ENCODE measurements around the gene MAST4.
"Not testable (repeated sequence)": the region's sequence is repeated elsewhere in the genome, so short reads cannot be mapped to it uniquely, and the experiment has no call there.

MAST4 gene

DNA sequence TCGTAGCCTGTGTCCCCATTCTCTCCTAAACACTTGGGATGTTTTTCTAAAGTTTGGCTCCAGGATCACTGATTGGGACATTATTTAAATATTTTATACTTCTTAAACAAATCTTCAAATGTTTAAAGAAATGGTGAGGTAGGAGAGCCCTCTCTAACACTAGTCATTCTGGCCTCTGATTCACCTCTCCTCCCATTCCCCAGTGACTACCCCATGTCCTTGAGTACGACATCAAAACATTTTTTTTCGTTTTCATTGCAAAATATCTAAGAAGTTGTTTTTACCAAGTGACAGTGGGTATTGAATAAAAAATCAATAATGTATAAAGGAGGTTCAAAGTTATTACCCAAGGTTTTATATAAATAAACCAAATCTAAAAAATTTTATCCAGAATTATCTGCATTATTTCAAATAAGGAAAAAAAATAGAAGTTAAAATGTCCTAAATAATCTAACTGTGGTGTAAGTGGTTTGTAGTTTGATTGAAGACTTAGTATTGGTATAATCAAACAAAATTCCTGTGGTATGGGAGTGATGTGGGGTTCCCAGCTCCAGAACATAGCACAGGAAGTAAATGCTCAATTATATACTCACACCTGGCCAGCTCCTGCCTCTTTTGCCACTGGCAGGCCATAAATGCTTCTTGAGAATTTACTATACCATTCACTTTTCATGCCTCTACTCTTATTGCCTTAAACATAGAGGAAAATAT, 51.1 kb downstream of the MAST4 start:
- DNase-seq, result no peak

GRCh38 chr5:66652818-66653217, 56.6 kb downstream of the MAST4 start:
- no peak for DNase-seq

DNA sequence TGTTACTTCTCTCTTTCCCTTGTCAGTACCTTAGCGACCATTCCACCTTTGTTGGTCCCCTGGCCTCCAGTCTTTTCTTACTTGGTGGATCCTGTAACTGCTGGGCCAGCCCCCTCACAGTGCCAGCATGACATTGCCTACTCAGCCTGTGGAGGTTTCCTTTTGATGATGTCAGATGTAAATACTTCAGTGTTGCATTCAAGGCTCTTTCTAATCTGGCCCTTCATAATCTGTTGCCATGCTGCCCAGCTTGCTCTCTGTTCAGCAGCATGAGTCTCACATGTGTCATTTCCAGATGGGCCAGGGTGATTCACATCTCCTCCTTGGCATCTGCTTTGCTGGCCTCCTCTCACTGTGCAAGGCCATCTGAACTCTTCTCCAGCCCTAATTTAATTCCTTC, 57.1 kb downstream of the MAST4 start:
- DNase-seq, result no peak

DNA sequence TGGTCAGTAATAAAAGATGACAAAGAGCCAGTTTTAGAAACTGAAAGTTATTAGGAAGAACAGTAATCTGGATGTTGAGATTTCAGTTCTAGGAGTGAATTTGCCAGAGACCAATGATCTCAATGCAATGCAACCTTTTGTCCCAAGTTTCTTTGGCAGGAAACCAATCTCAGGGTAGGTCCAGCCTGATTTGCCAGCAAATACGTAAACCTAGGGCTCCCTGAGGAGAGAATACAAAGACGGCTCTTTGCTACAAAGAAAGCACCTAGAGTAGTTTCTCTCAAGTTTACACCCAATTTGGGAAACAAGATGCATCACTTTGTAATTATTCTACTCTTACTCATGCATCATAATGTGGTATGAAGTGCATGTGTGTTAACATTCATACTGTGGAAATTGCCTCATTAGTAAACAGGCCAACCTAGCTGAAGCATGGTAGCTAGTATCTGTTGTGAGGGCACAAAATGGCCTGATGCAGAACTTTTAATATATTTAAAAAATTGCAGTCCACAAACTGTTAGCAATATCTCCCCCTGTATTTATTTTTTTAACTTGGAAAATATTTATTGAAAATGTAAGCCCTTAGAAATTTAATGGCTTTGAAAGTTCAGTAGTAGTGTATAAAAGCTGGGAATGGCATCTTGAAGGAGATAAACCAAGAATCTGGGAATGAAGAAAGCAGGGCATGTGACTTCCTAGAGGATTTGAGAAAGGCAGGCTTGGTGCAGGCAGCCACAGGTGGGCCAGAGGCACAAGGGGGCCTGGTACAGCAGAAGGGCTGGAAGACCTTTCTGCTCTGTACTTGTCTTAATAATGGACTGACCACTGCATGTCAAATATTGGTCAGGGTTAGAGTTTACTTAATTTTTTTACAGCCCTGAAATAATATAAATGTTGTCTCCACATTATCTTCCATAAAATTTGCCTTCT, 59.5 kb downstream of the MAST4 start:
- DNase-seq, result no peak

DNA sequence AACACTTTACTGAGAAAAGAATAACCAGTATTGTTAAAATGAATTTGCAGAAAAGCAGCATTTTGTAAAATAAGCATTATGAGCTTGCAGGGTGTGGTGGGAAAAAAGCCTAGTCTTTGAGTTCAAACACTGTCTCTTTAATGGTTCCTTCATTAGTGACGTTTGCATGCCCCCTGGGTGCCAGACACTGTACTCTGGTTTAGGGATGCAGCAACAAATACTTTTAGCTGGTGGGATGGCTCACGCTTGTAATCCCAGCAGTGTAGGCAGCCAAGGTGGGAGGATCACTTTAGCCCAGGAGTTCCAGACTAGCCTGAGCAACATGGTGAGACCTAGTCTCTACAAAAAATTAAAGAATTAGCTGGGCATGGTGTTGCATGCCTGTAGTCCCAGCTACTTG, 62.3 kb downstream of the MAST4 start:
- DNase-seq, result no peak

- no peak for DNase-seq
These were observed 63.6 kb downstream of the MAST4 start for GRCh38 chr5:66659780-66660179.

GRCh38 chr5:66660396-66660795, 64.2 kb downstream of the MAST4 start:
- DNase-seq, result no peak

- no peak for DNase-seq
These were observed 65.0 kb downstream of the MAST4 start for GRCh38 chr5:66661149-66661548.

DNA sequence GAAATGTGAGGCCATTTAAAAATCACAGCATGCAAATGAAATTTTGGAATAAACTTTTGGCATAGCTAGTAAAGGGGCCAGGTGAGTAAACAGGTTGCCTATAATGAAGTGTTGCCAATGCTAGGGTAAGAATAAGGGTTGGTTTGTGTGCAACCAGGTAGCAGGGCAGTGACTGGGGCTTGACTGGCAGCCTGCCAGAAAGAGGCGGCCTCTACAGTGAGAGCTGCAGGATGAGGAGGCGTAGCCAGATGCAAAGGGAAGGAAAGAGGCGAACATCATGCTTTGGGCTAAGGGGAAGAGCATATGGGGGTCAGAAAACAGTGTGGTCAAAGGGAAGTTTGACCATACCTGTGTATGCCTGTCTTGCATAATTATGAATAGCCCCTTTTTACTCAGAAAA, 70.6 kb downstream of the MAST4 start:
- DNase-seq, result no peak

DNA sequence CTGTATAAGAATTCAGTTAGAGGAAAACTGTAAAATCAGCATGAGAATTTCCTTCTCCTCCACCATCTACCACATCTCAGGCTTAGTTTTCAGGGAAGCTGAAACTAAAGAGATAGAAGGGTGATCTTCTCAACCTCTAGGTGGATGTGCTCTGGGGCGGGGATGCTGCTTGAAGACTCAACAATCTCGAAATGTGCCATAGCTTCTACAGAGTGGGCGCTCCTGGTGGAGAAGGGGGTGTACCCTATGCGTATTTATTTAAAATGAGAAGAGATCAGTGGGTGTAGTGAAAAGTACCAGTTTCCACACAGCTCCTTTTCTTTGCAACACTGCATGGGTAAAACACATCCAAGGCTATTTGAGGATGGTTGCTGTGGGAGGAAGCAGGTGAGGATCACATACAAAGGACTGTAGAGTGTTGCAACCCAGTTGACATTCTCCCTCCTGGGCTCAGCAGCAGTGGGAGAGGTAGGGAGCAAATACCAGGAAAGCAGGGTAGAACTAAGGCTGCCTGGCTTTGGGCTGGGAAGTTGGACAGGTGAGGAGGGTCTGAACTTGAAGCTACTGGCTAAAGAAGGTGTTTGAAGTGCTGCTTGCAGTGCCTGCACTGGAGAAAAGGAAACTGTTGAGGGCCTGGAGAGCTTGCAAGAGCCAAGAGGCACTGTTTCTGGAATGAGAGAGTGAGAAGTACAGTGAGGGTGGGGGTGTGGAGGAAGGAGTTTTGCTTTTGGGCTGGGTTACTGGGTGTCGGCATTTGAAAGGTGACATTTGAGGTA, 73.1 kb downstream of the MAST4 start:
- no peak for DNase-seq

DNA sequence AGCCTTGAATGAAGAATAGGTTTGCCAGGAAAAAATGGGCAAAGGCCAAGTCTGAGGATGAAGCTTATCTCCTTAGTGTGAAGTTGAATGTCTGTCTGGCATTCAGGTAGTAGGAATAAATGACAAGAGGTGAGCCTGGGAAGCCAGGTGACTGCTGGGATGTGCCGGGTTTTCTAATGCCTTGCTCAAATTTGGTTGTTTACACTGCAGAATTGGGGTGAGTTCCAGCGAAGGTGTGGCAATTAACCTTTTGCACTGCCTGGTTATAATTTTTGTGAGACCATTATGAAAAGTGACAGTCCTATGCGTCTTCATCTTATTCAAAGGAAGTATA, 73.6 kb downstream of the MAST4 start:
- DNase-seq, result no peak

DNA sequence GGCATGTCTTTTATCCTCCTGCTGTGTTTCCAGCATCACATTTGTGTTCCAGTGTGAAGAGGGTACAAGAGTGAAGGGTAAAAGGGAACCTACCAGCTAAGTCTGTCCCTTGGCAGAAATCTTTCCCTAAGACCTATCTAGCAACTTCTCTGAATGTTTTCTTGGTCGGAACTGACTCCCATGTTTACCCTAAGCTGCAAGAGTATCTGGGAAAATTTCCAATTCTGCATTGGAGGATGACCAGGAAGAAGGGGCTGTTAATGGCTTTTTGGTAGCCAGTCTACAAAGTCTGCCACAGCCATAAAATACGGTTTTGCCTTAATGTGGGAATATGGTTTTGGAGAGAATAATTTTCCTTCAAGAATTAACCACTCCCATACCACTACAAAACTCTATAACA, 75.1 kb downstream of the MAST4 start:
- DNase-seq, result no peak

GRCh38 chr5:66674802-66675201, 78.6 kb downstream of the MAST4 start:
- DNase-seq, result no peak

DNA sequence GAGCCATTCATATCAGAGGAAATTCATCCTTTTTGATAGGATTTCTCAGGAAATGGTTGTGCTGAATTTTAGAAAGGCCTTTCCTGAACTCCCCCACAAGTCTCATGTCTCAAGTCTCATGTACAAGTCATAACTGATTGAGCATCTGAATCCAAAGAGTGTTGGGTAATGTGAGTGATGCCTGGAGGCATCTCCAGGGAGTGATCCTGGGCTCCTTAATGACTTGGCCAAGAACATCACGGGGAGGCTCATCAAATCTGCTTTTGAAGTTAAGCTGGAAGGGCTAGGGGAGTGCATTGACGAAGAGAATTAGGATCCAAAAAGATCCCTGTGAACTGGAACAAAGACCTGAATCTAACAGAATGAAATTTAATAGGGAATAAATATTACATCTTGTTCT, 79.2 kb downstream of the MAST4 start:
- DNase-seq, result no peak

- DNase-seq, result no peak
These were observed 84.0 kb downstream of the MAST4 start for GRCh38 chr5:66680221-66680620.

DNA sequence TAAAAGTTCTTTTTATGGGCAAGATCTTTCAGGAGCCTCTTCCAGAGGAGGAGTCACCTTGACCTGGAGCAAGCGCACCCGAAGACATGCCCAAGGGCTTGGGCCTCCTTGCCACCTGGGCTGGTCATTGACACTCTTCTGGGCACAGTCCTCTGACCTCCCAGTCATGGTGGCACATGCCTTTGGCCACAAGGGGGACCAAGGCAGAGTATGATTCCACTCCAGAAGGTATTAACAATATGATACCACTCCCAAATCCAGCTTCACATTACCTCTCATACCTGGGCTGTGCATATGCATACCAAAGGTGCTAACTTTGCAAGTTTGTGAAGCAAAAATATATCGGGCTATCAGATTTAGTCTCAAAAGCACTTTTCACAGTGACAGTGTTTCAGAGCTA, 84.6 kb downstream of the MAST4 start:
- DNase-seq, result no peak

- no peak for DNase-seq
These were observed 88.5 kb downstream of the MAST4 start for GRCh38 chr5:66684663-66685062.

DNA sequence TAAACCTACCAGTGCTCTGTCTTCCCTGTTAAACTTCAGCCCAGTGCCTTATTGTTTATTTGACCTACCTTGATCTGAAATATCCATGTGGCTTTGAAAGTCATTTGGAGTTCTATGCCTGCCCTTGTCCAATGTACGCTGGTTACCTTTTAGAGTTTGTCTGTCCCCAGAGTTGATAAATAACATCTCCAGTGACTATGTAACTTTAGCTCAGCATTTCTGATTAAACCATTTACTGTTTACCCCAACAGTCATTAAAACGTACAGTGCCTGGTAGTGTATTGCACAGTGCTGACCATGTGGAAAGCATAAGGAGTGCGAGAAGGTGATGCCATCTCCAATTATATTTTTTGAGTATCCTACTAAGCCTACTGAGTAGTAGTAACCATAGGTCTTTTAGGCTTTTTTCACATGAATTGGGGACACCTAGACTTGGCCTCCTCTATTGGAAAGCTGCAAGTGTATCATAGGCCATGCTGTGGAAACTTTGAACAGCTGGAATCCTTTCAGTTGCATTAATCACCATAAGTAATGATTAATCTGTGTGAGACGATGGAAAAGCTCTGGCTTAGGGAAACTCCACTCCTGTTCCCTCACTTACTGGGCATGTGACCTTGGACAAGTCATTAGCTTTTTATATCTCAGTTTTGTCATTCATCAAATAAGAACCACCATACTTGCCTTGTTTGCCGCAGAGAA, 93.5 kb downstream of the MAST4 start:
- no peak for DNase-seq

GRCh38 chr5:66694036-66694435, 97.8 kb downstream of the MAST4 start:
- DNase-seq, result no peak

GRCh38 chr5:66695840-66696239, 99.6 kb downstream of the MAST4 start:
- DNase-seq, result not testable (repeated sequence)

DNA sequence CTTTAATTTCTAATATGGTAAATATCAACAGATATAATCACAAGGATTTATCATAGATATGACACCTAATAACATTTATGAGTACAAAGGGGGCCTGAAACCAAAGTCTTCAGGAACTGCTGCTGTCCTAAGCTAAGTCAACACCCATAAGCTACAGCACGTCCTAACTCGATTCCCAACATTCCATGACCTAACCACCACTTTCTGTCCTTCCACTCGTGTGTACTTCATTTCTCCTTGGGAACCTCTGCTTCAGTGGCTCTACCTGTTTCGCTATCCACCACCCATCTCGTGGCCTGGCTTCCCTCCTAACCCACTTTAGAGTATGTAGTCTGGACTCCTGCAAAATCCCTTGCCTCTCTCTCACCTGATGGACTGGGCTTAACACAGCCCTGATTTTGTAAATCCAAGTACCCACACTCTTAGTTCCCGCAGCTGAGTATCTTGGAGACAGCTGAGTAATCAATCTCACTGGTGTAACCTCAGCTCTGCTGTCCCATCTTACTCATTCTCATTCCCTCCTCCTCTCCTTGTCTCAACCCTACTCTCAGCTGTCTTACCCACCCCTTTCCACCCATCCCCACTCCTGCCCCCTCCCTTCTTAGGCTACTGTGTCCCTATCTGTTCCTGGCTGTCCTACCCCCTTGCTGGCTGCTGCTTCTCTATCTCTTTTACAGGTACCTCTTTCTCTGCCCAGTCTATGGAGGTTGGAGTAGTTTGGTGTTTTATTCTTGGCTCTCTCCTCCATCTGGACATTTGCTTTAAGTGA, 101.8 kb downstream of the MAST4 start:
- DNase-seq, result no peak

- no peak for DNase-seq
These were observed 105.1 kb downstream of the MAST4 start for GRCh38 chr5:66701244-66701643.

Measured in NCI-H1694 treated with DMSO at 0.1 percent for 48 hours (cell line).